H9 (cell line): ENCODE measurements around the gene OR2A12. TPM values are rescaled to one million over a fixed set of nuclear protein-coding genes. Genes with fewer than 3 reads are reported as not detected.

Experiments
- DNase-seq: peaks from one replicate; pipeline ENCODE4 v3.0.0-alpha.2; 2017
- H2AFZ ChIP-seq: one replicate; pipeline ENCODE4 v1.6.1; 2013; ENCODE audit warnings: mild to moderate bottlenecking, low read length, control low read depth, moderate library complexity
- H2AK5ac ChIP-seq: 2 replicates; pipeline ENCODE4 v1.6.1; 2013; ENCODE audit warnings: low read length, control low read depth, mixed read lengths; ENCODE audit not compliant: insufficient read length
- H2BK120ac ChIP-seq: one replicate; pipeline ENCODE4 v1.6.1; 2013; ENCODE audit warnings: low read depth, mild to moderate bottlenecking, low read length, control low read depth, inconsistent platforms; ENCODE audit not compliant: poor library complexity, severe bottlenecking
- H2BK12ac ChIP-seq: 2 replicates; pipeline ENCODE4 v1.6.1; 2013; ENCODE audit warnings: low read length, control low read depth, mixed read lengths, low read depth; ENCODE audit not compliant: insufficient read length
- H2BK15ac ChIP-seq: 2 replicates; pipeline ENCODE4 v1.6.1; 2013; ENCODE audit warnings: low read depth, low read length, control low read depth
- H2BK20ac ChIP-seq: one replicate; pipeline ENCODE4 v1.6.1; 2013; ENCODE audit warnings: low read depth, mild to moderate bottlenecking, low read length, control low read depth, inconsistent platforms; ENCODE audit not compliant: poor library complexity, severe bottlenecking
- H2BK5ac ChIP-seq: 2 replicates; pipeline ENCODE4 v1.6.1; 2013; ENCODE audit warnings: low read length, control low read depth, mixed read lengths; ENCODE audit not compliant: insufficient read length
- H3K14ac ChIP-seq: 2 replicates; pipeline ENCODE4 v1.6.1; 2013; ENCODE audit warnings: low read length, control low read depth; ENCODE audit not compliant: insufficient read depth
- H3K18ac ChIP-seq: 2 replicates; pipeline ENCODE4 v1.6.1; 2013; ENCODE audit warnings: low read depth, mild to moderate bottlenecking, mixed read lengths, low read length, control low read depth; ENCODE audit not compliant: insufficient read length
- H3K23ac ChIP-seq: 2 replicates; pipeline ENCODE4 v1.6.1; 2013; ENCODE audit warnings: low read length, control low read depth, mixed read lengths, low read depth; ENCODE audit not compliant: insufficient read length
- H3K23me2 ChIP-seq: 2 replicates; pipeline ENCODE4 v1.6.1; 2013; ENCODE audit warnings: low read depth, mild to moderate bottlenecking, mixed read lengths, low read length, control low read depth; ENCODE audit not compliant: insufficient read length, poor library complexity, severe bottlenecking
- H3K27ac ChIP-seq: 2 replicates; pipeline ENCODE4 v1.5.1; 2013; ENCODE audit warnings: low read length, control low read depth, mixed read lengths, low read depth; ENCODE audit not compliant: insufficient read length
- H3K27me3 ChIP-seq: 2 replicates; pipeline ENCODE4 v1.6.1; 2013; ENCODE audit warnings: low read length, control low read depth, inconsistent platforms; ENCODE audit not compliant: insufficient read depth
- H3K4ac ChIP-seq: 2 replicates; pipeline ENCODE4 v1.6.1; 2013; ENCODE audit warnings: low read depth, mild to moderate bottlenecking, control low read depth, inconsistent platforms, low read length, moderate library complexity
- H3K4me1 ChIP-seq: 2 replicates; pipeline ENCODE4 v1.6.1; 2013; ENCODE audit warnings: low read length, control low read depth, inconsistent platforms; ENCODE audit not compliant: insufficient read depth
- H3K4me2 ChIP-seq: 2 replicates; pipeline ENCODE4 v1.6.1; 2013; ENCODE audit warnings: low read length, control low read depth, mixed read lengths; ENCODE audit not compliant: insufficient read length, insufficient read depth
- H3K56ac ChIP-seq: 2 replicates; pipeline ENCODE4 v1.6.1; 2013; ENCODE audit warnings: low read depth, mild to moderate bottlenecking, mixed read lengths, low read length, control low read depth; ENCODE audit not compliant: insufficient read length
- H3K79me1 ChIP-seq: 2 replicates; pipeline ENCODE4 v1.6.1; 2013; ENCODE audit warnings: low read depth, mild to moderate bottlenecking, moderate library complexity, low read length, control low read depth, inconsistent platforms; ENCODE audit not compliant: insufficient read depth, poor library complexity, severe bottlenecking
- H3K79me2 ChIP-seq: 2 replicates; pipeline ENCODE4 v1.6.1; 2013; ENCODE audit warnings: low read length, control low read depth, inconsistent platforms; ENCODE audit not compliant: insufficient read depth
- H3K9ac ChIP-seq: 2 replicates; pipeline ENCODE4 v1.6.1; 2013; ENCODE audit warnings: low read length, control low read depth, mixed read lengths; ENCODE audit not compliant: insufficient read length; ENCODE audit errors: extremely low read depth
- H3K9me3 ChIP-seq: one replicate; pipeline ENCODE4 v1.6.1; 2013; ENCODE audit warnings: low read depth, low read length, inconsistent platforms; ENCODE audit not compliant: control insufficient read depth
- H3T11ph ChIP-seq: one replicate; pipeline ENCODE4 v1.6.1; 2013; ENCODE audit warnings: mild to moderate bottlenecking, low read length, control low read depth, inconsistent platforms
- H4K20me1 ChIP-seq: one replicate; pipeline ENCODE4 v1.6.1; 2013; ENCODE audit not compliant: control insufficient read depth, insufficient read length, insufficient read depth
- H4K5ac ChIP-seq: 2 replicates; pipeline ENCODE4 v1.6.1; 2013; ENCODE audit warnings: low read depth, mild to moderate bottlenecking, mixed read lengths, low read length, control low read depth; ENCODE audit not compliant: insufficient read length
- H4K8ac ChIP-seq: replicated peaks from 2 replicates; pipeline ENCODE4 v1.6.1; 2013; ENCODE audit warnings: low read length, control low read depth, mixed read lengths, low read depth; ENCODE audit not compliant: insufficient read length
- H4K91ac ChIP-seq: 2 replicates; pipeline ENCODE4 v1.6.1; 2013; ENCODE audit warnings: low read depth, mild to moderate bottlenecking, moderate library complexity, mixed read lengths, low read length, control low read depth; ENCODE audit not compliant: insufficient read length
- H3K27ac Mint-ChIP-seq, 3 experiments: 2 replicates in 2 of 3; 3 replicates in 1 of 3; pipeline ENCODE4 v1.8.0; 2020 to 2021; ENCODE audit warnings: mixed read lengths in 3 of 3, mild to moderate bottlenecking in 1 of 3, moderate library complexity in 1 of 3
- H3K27me3 Mint-ChIP-seq: 2 replicates; pipeline ENCODE4 v1.8.0; 2021; ENCODE audit warnings: low read depth, mild to moderate bottlenecking, moderate library complexity, mixed read lengths
- H3K36me3 Mint-ChIP-seq, 3 experiments: 2 replicates in 2 of 3; 3 replicates in 1 of 3; pipeline ENCODE4 v1.8.0; 2020 to 2021; ENCODE audit warnings: low read depth in 3 of 3, mixed read lengths in 3 of 3; ENCODE audit not compliant: insufficient read depth in 1 of 3
- H3K4me1 Mint-ChIP-seq, 2 experiments: 2 replicates each; pipeline ENCODE4 v1.8.0; 2020; ENCODE audit warnings: mixed read lengths in 2 of 2
- H3K4me3 Mint-ChIP-seq, 2 experiments: 2 replicates in 1 of 2; 3 replicates in 1 of 2; pipeline ENCODE4 v1.8.0; 2020 to 2021; ENCODE audit warnings: mild to moderate bottlenecking in 2 of 2, mixed read lengths in 2 of 2, moderate library complexity in 1 of 2
- H3K9me3 Mint-ChIP-seq, 2 experiments: 2 replicates in 1 of 2; 3 replicates in 1 of 2; pipeline ENCODE4 v1.8.0; 2020; ENCODE audit warnings: mild to moderate bottlenecking in 2 of 2, mixed read lengths in 2 of 2, moderate library complexity in 1 of 2
- WGBS: extraction: QIAGEN DNeasy Blood & Tissue Kit; methylation state at CpG from one replicate; pipeline ENCODE4 v1.1.7; 2013; ENCODE audit warnings: missing lambda C conversion rate, low lambda C conversion rate, mixed read lengths; ENCODE audit not compliant: insufficient read length; ENCODE audit errors: extremely low coverage; 5-methylcytosine and 5-hydroxymethylcytosine counted together
- total RNA-seq: library from RNA; stranded (reverse); gene quantifications from 2 replicates; pipeline ENCODE4 v1.2.1, GENCODE V29; 2021
- TF ChIP-seq, protein P1 (sequence below): fragments of 200-600 bp; sonication (generic); conservative IDR thresholded peaks from 3 replicates; pipeline ENCODE4 v1.8.0; 2021; ENCODE audit warnings: antibody characterized with exemption, mild to moderate bottlenecking

OR2A12 gene
- total RNA-seq, 1 experiment from 2014 or later = not detected

DNA sequence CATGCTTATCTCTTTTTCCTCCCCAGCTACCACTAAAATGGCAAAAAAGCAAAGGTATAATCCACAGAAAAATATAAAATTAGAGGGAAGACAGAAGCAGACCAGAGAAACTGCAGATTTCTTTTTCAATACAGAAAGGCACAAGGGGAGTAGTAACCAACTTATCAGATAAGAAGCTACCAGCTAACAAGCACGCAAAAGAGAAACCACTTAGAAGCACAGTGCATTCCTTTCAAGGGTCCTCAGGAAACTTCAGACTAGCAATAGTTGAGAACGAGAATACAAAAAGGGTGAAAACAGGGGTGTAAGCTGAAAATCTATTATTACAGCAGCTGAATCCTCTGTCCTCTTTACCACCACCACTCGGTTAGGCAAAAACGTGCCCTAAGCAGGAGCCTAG lies 47.2 kb upstream of the OR2A12 start:
- Histone ChIP-seq H4K8ac (no peak overlapping the region), H3K18ac (no peak overlapping the region), H3K79me2 (no peaks in the 10 kb centered on the region), H3K4ac (no peak overlapping the region), H3K9ac (no peak overlapping the region), H3K79me1 (no peaks in the 10 kb centered on the region), H3K23ac (no peak overlapping the region), H2BK20ac (no peak overlapping the region), H4K5ac (no peak overlapping the region), H3K56ac (no peak overlapping the region), H2BK5ac (no peak overlapping the region), H4K91ac (no peak overlapping the region), H3K27ac (no peak overlapping the region), H4K20me1 (no peaks in the 10 kb centered on the region), H3K4me1 (no peaks in the 10 kb centered on the region), H3K9me3 (no peaks in the 10 kb centered on the region), H2AFZ (no peak overlapping the region), H3K4me2 (no peak overlapping the region), H3K23me2 (no peaks in the 10 kb centered on the region), H2BK12ac (no peak overlapping the region), H3K27me3 (no peaks in the 10 kb centered on the region), H2BK120ac (no peak overlapping the region), H2BK15ac (no peak overlapping the region), H3T11ph (no peak overlapping the region), H3K14ac (no peak overlapping the region), H2AK5ac (no peak overlapping the region)
- no CpG with 5 or more reads among the region's 4 CpGs for WGBS
- H3K4me3 Mint-ChIP-seq = no peak overlapping the region
- H3K9me3 Mint-ChIP-seq = no peaks in the 10 kb centered on the region
- DNase-seq = no peak
- no peaks in the 10 kb centered on the region for H3K4me1 Mint-ChIP-seq
- TF ChIP-seq, protein P1, sequence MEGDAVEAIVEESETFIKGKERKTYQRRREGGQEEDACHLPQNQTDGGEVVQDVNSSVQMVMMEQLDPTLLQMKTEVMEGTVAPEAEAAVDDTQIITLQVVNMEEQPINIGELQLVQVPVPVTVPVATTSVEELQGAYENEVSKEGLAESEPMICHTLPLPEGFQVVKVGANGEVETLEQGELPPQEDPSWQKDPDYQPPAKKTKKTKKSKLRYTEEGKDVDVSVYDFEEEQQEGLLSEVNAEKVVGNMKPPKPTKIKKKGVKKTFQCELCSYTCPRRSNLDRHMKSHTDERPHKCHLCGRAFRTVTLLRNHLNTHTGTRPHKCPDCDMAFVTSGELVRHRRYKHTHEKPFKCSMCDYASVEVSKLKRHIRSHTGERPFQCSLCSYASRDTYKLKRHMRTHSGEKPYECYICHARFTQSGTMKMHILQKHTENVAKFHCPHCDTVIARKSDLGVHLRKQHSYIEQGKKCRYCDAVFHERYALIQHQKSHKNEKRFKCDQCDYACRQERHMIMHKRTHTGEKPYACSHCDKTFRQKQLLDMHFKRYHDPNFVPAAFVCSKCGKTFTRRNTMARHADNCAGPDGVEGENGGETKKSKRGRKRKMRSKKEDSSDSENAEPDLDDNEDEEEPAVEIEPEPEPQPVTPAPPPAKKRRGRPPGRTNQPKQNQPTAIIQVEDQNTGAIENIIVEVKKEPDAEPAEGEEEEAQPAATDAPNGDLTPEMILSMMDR = no peak
- no peaks in the 10 kb centered on the region for H3K36me3 Mint-ChIP-seq
- H3K27ac Mint-ChIP-seq = no peak overlapping the region
- H3K27me3 Mint-ChIP-seq = no peaks in the 10 kb centered on the region
